Muscle layer of duodenum (tissue), 2 donors: ENCODE measurements around the gene PLB1.

Source experiments
- H3K27ac ChIP-seq: one replicate; pipeline ENCODE4 v1.7.0; 2013; ENCODE audit warnings: mild to moderate bottlenecking, low read length
- H3K27me3 ChIP-seq: one replicate; pipeline ENCODE4 v1.7.0; 2013; ENCODE audit warnings: low read depth, mild to moderate bottlenecking, control low read depth, low read length
- H3K36me3 ChIP-seq, 2 donors: one replicate each; pipeline ENCODE4 v1.7.0; 2013; ENCODE audit warnings: low read length in 2 of 2, control low read depth in 1 of 2, mild to moderate bottlenecking in 1 of 2; ENCODE audit not compliant: insufficient read depth in 2 of 2, control insufficient read depth in 1 of 2
- H3K4me1 ChIP-seq, 2 donors: one replicate each; pipeline ENCODE4 v1.7.0; 2013; ENCODE audit warnings: low read length in 2 of 2, mild to moderate bottlenecking in 2 of 2, control low read depth in 1 of 2, moderate library complexity in 1 of 2; ENCODE audit not compliant: insufficient read depth in 2 of 2, control insufficient read depth in 1 of 2
- H3K4me3 ChIP-seq, 2 donors: one replicate each; pipeline ENCODE4 v1.7.0; 2013; ENCODE audit warnings: low read length in 2 of 2, low read depth in 1 of 2, mild to moderate bottlenecking in 1 of 2
- H3K9me3 ChIP-seq, 2 donors: one replicate each; pipeline ENCODE4 v1.7.0; 2013; ENCODE audit warnings: low read length in 2 of 2, control low read depth in 1 of 2, mild to moderate bottlenecking in 1 of 2; ENCODE audit not compliant: control insufficient read depth in 1 of 2
- donor health status: healthy.

PLB1 gene

GRCh38 chr2:28452534-28453081 lies 43.3 kb upstream of the PLB1 start:
- Histone ChIP-seq H3K36me3 (no peaks in the 10 kb centered on the region), H3K9me3 (no peaks in the 10 kb centered on the region), H3K4me3 (no peak overlapping the region), H3K27me3 (no peaks in the 10 kb centered on the region), H3K27ac (no peak overlapping the region), H3K4me1 (no peaks in the 10 kb centered on the region)

- Histone ChIP-seq H3K27me3 (no peaks in the 10 kb centered on the region), H3K9me3 (no peaks in the 10 kb centered on the region), H3K4me1 (no peaks in the 10 kb centered on the region), H3K36me3 (no peaks in the 10 kb centered on the region), H3K4me3 (no peak overlapping the region), H3K27ac (no peak overlapping the region)
These were observed 42.5 kb upstream of the PLB1 start for GRCh38 chr2:28453396-28453795.

- H3K4me1 ChIP-seq: no peaks in the 10 kb centered on the region
- H3K4me3 ChIP-seq: no peak overlapping the region
- no peaks in the 10 kb centered on the region for H3K36me3 ChIP-seq
- H3K27me3 ChIP-seq: no peaks in the 10 kb centered on the region
- no peak overlapping the region for H3K27ac ChIP-seq
- no peaks in the 10 kb centered on the region for H3K9me3 ChIP-seq
These were observed 41.6 kb upstream of the PLB1 start for GRCh38 chr2:28454016-28454930.

GRCh38 chr2:28457237-28457636 lies 38.6 kb upstream of the PLB1 start:
- Histone ChIP-seq H3K4me1 (no peaks in the 10 kb centered on the region), H3K4me3 (no peak overlapping the region), H3K27me3 (no peaks in the 10 kb centered on the region), H3K9me3 (peaks cover 0 to 3% of the 10 kb centered on the region in 2 donors), H3K36me3 (no peaks in the 10 kb centered on the region), H3K27ac (no peak overlapping the region)

GRCh38 chr2:28461056-28461455 lies 34.8 kb upstream of the PLB1 start:
- H3K9me3 ChIP-seq: peaks cover 0 to 3% of the 10 kb centered on the region in 2 donors
- no peaks in the 10 kb centered on the region for H3K4me1 ChIP-seq
- peaks cover 4% of the 10 kb centered on the region for H3K27me3 ChIP-seq
- H3K4me3 ChIP-seq: no peak overlapping the region
- no peak overlapping the region for H3K27ac ChIP-seq
- no peaks in the 10 kb centered on the region for H3K36me3 ChIP-seq

- H3K4me1 ChIP-seq: no peaks in the 10 kb centered on the region
- peaks cover 0 to 3% of the 10 kb centered on the region in 2 donors for H3K9me3 ChIP-seq
- no peak overlapping the region for H3K4me3 ChIP-seq
- H3K27ac ChIP-seq: no peak overlapping the region
- H3K27me3 ChIP-seq: peaks cover 4% of the 10 kb centered on the region
- H3K36me3 ChIP-seq: no peaks in the 10 kb centered on the region
These were observed 33.7 kb upstream of the PLB1 start for GRCh38 chr2:28462122-28462521.

GRCh38 chr2:28463211-28463816 lies 32.5 kb upstream of the PLB1 start:
- peaks cover 0 to 3% of the 10 kb centered on the region in 2 donors for H3K9me3 ChIP-seq

GRCh38 chr2:28463893-28464292 lies 32.0 kb upstream of the PLB1 start:
- Histone ChIP-seq H3K4me1 (no peaks in the 10 kb centered on the region), H3K4me3 (no peak overlapping the region), H3K9me3 (peaks cover 0 to 3% of the 10 kb centered on the region in 2 donors), H3K27me3 (peaks cover 4% of the 10 kb centered on the region), H3K36me3 (no peaks in the 10 kb centered on the region), H3K27ac (no peak overlapping the region)

More at GRCh38 chr2:28463211-28463816, 32.5 kb upstream of the PLB1 start:
- no peak overlapping the region for H3K27ac ChIP-seq
- H3K27me3 ChIP-seq: peaks cover 4% of the 10 kb centered on the region
- no peak overlapping the region for H3K4me3 ChIP-seq
- H3K4me1 ChIP-seq: no peaks in the 10 kb centered on the region
- no peaks in the 10 kb centered on the region for H3K36me3 ChIP-seq

- H3K27ac ChIP-seq: no peak overlapping the region
- H3K4me1 ChIP-seq: no peaks in the 10 kb centered on the region
- H3K4me3 ChIP-seq: no peak overlapping the region
- peaks cover 4% of the 10 kb centered on the region for H3K27me3 ChIP-seq
- no peaks in the 10 kb centered on the region for H3K36me3 ChIP-seq
- peaks cover 0 to 3% of the 10 kb centered on the region in 2 donors for H3K9me3 ChIP-seq
These were observed 30.5 kb upstream of the PLB1 start for GRCh38 chr2:28465148-28465885.

GRCh38 chr2:28469304-28469703 lies 26.6 kb upstream of the PLB1 start:
- Histone ChIP-seq H3K27ac (no peak overlapping the region), H3K4me1 (no peaks in the 10 kb centered on the region), H3K36me3 (no peaks in the 10 kb centered on the region), H3K4me3 (no peak overlapping the region), H3K9me3 (no peaks in the 10 kb centered on the region), H3K27me3 (no peaks in the 10 kb centered on the region)

GRCh38 chr2:28469947-28470535 lies 25.8 kb upstream of the PLB1 start:
- Histone ChIP-seq H3K27ac (no peak overlapping the region), H3K27me3 (no peaks in the 10 kb centered on the region), H3K9me3 (no peaks in the 10 kb centered on the region), H3K4me1 (no peaks in the 10 kb centered on the region), H3K4me3 (no peak overlapping the region), H3K36me3 (no peaks in the 10 kb centered on the region)
